HG03571 (cell line): ENCODE data around the gene UHRF2.
"Not testable (repeated sequence)": the region's sequence is repeated elsewhere in the genome, so short reads cannot be mapped to it uniquely, and the experiment has no call there.

Source experiments
- ATAC-seq: cut with Tn5 transposase; IDR thresholded peaks from one replicate; pipeline ENCODE4 v1.9.1; 2021; ENCODE audit not compliant: unreplicated experiment

Gene UHRF2

DNA sequence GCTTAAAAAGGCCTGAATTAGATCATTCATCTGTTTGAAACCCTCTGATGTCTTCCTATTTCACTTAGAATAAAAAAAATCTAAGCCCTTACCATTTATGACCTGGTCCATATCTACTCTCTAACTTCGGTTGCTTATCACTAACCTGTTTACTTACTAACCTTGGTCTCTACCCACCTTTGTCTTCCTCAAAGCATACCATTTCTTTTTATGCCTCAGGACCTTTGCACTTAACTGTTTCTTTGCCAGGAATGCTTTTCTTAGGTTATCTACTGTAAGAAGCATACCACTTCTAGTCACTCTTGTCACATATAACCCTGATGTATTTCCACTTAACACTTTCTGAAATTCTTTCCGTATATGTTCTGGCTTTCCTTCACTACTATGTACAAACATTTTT is 67.0 kb downstream of the UHRF2 start:
- no peak for ATAC-seq

GRCh38 chr9:6484210-6484609 is 71.2 kb downstream of the UHRF2 start:
- no peak for ATAC-seq

DNA sequence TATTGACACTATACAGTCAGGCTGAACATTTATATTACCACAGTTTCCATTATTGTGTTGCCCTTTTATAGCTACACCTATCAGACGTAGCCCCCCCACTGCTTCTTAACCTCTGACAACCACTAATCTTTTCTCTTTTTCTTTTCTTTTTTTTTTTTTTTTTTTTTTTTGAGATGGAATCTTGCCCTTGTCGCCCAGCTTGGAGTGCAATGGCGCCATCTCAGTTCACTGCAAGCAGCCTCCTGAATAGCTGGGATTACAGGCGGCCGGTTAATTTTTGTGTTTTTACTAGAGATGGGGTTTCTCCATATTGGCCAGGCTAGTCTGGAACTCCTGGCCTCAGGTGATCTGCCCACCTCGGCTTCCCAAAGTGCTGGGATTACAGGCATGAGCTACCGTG is 75.4 kb downstream of the UHRF2 start:
- ATAC-seq = no peak

GRCh38 chr9:6489099-6489498 is 76.1 kb downstream of the UHRF2 start:
- ATAC-seq = no peak

DNA sequence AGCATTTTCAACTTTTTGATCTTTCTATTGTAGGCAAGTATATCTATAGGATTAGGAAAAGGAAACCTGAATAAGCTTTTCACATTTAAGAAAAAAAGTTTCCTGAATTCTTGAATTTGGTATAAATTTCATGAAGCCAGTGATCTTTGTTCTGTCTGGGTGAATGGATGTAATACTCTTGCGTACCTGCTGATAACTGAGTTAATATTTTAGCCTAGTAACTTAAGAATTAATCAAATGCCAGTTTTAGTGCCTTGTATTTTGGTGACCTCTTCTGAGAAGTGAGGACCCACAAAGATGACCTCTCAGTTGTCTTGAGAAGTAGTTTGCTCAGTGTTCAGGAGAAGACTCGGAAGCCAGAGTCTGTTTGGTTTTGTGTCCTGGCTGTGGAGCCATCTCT is 77.9 kb downstream of the UHRF2 start:
- no peak for ATAC-seq

DNA sequence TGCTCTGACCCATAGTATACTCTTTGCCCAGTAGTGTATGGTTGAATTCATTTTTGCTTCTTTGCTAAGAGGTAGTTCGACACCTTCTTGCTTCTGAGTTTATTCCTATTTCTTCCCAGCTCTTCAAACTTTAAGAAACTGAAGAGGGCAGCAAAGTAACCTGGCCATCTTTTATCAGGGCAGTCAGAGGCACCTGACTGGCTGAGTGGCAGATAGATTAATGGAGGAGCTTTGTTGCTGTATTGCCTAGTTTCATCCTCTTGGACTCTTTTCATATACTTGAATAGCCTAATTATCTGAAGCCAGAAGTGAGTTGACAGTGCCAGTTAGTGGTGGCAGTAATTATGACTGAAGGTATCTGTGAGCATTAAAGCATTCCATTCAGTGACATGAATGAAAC is 82.5 kb downstream of the UHRF2 start:
- ATAC-seq = no peak

GRCh38 chr9:6498982-6499381 is 86.0 kb downstream of the UHRF2 start:
- no peak for ATAC-seq

- ATAC-seq = no peak
Measured at GRCh38 chr9:6501526-6502210, 88.7 kb downstream of the UHRF2 start.

DNA sequence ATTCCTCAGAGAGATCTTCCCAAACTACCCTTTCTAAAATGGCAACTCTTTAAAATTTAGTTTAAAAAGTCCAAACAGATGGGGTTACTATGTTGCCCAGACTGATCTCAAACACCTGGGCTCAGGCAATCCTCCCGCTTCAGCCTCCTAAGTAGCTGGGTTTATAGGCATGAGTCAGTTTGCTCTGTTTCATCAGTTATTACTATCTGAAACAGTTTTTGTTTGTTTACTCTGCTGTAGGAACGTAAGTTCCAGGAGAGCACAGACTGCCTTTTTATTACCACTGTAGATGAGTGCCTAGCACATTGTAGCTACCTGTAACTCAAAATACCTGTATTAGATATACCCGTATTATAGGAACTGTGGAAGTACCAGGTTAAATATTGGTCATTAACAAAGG is 89.4 kb downstream of the UHRF2 start:
- ATAC-seq = no peak

DNA sequence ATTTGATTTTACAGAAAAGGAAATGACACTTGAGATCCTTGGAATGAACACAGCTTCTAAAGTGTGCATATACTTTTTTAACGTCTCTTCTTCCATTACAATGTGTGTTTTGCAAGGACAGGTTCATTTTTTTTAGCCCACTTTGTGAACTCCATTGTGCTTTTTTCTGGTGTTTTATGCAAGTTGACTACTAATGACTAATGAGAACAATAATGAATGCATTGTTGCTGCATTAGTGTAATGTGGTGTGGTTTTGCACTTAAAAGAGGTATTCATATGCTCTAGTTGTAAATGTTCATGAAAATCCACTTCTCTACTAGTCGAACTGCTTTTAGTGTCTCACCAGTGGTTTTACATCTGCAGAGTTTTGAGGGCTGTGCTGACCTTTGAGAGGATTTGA is 93.6 kb downstream of the UHRF2 start:
- ATAC-seq = no peak

DNA sequence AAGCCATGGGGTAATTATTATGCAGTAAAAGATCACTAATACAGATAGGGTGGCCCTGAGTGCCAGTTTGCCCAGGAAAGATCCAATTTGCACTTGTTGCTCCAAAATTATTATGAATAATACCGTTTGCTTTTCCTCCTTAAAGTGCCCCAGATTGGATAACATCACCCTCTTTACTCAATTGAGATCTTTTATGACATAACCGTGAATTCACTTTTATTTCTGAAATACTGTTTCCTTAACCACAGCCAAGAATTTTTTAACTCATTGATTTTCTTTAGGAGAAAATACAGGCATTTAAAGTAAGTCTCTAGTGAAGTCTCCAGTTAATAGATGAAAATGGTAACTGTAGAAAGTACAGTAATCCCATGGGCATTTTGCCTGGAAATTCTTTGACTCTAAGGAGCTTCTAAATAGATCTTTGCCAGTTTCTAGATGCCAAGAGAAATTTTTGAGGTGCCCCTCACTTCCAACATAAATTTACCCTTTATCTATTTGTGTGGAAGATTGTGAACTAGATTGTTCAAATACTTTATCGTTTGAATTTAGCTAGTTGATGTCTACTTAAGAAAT is 99.2 kb downstream of the UHRF2 start:
- no peak for ATAC-seq

- ATAC-seq = no peak
Measured at GRCh38 chr9:6522263-6522662, 109.3 kb downstream of the UHRF2 start.

GRCh38 chr9:6525326-6526045 is 112.5 kb downstream of the UHRF2 start:
- no peak for ATAC-seq

GRCh38 chr9:6535594-6535993 is 122.6 kb downstream of the UHRF2 start:
- ATAC-seq = no peak

- ATAC-seq = no peak
Measured at GRCh38 chr9:6538666-6539071, 125.7 kb downstream of the UHRF2 start.

- ATAC-seq = not testable (repeated sequence)
Measured at GRCh38 chr9:6542617-6543016, 129.6 kb downstream of the UHRF2 start.

DNA sequence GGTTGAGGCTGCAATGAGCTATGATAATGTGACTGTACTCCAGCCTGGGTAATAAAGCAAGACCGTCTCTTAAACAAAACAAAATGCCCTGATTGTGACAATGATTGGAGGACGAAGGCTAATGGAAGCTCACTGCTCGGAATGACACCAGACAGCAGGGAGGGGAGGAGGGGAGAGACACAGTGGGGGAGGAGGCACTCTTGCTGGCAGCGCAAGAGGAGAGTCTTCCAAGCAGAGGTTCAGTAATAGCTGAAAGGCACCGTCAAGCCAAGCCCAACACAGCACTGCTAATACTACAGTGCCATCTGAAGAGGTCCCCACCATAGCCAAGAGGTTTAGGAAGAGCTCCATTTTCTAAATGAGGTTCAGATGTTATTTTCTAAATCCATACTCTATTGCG is 130.2 kb downstream of the UHRF2 start:
- no peak for ATAC-seq

- no peak for ATAC-seq
Measured at GRCh38 chr9:6545017-6545691, 132.2 kb downstream of the UHRF2 start.

DNA sequence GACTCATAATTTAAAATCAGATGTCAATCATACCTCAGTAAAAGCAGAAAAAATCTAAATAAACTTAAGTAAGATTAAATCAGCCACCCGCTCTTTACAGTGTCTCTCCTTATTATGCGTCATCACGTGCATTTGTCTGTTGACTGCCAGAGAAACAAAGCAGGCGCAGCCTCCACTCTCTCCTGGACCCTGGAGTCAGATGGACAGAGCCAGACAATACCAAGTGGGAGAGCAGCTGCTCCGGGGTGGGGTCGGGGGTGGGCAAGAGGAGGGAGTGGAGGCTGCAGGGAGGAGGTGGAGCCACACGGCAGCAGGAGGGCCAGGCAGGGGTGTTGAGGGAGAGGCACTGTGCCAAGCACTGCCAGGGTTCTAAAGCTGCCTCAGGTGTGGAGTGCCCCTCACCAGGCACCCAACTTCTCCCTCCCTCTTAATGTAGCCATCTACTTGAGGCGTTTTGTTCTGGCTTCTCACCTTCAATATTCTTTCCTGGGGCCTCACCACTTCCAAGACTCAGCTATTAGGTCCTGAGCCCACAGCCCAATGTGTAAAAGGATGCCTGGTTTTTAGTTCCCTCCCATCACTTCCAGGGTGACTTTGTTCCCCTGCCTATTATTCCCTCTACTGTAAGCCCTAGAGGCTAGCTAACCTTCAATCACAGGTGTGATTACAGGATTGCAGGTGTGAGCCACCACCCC is 136.3 kb downstream of the UHRF2 start:
- ATAC-seq = no peak

- ATAC-seq = no peak
Measured at GRCh38 chr9:6551136-6551535, 138.1 kb downstream of the UHRF2 start.

- ATAC-seq = no peak
Measured at GRCh38 chr9:6552033-6552432, 139.0 kb downstream of the UHRF2 start.
